ENCODE results near the gene EIF5B. TPM values are rescaled to one million over a fixed set of nuclear protein-coding genes. Genes with fewer than 3 reads are reported as not detected.
"Not testable (repeated sequence)": the region's sequence is repeated elsewhere in the genome, so short reads cannot be mapped to it uniquely, and the experiment has no call there.

Gene EIF5B
- total RNA-seq, 1 donor from 2014 or later: 21.3 TPM

DNA sequence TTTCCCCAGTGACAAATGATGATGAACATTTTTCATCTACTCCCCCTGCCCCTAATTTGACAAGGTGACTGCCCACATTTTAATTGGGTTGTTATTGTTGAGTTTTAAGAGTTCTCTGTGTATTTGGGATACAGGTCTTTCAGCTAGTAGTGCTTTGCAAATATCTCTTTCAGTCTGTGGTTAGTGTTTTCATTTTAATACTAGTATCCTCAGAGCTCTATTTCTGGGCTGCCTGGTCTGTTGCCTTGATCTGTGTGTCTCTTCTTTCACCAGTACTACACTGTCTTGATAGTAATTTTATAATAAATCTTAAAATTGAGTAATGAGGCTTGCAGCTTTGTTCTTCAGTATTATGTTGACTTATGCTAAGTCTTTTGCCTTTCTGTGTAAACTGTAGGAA is 19.7 kb downstream of the EIF5B start:
- peaks cover 2% of the 10 kb centered on the region for H3K36me3 ChIP-seq (ENCODE audit: control insufficient read depth, insufficient read depth, low read length)
- DNase-seq (ENCODE audit: low read depth) (no peak), FAIRE-seq (no peak)
- no peak overlapping the region for H3K4me3 ChIP-seq (ENCODE audit: low read depth, low read length)
- no peak for TF ChIP-seq CTCF (IDR thresholded peaks at IDR 0.05; ENCODE audit: insufficient read depth, low read length, severe bottlenecking)
- H3K27me3 ChIP-seq (ENCODE audit: control insufficient read depth, insufficient read depth, low read length): no peaks in the 10 kb centered on the region

DNA sequence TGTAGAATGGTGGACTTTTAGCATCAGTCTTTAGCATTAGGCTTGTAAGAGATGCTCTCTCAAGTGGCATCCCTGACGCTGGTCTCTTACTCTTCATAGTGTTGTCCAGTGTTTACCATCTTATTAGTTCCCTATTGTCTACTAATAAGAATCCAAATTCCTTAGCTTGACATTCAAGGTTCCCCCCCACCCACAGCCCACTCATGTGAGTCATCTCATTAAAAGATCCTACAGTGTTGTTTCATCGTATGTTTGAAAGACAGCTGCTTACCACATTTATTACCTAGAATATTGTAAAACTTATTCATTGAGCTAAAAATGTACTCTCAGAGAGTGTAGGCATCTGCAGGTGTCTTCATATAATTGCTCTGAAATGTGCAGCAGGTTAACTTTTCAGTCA is 28.5 kb downstream of the EIF5B start:
- FAIRE-seq (no peak), DNase-seq (ENCODE audit: low read depth) (no peak)
- H3K4me3 ChIP-seq (ENCODE audit: low read depth, low read length): no peak overlapping the region
- no peaks in the 10 kb centered on the region for H3K27me3 ChIP-seq (ENCODE audit: control insufficient read depth, insufficient read depth, low read length)
- TF ChIP-seq CTCF (IDR thresholded peaks at IDR 0.05; ENCODE audit: insufficient read depth, low read length, severe bottlenecking): no peak
- peaks cover 15% of the 10 kb centered on the region for H3K36me3 ChIP-seq (ENCODE audit: control insufficient read depth, insufficient read depth, low read length)

GRCh38 chr2:99368854-99369253 is 31.7 kb downstream of the EIF5B start:
- not testable (repeated sequence) for FAIRE-seq; H3K27me3 ChIP-seq (ENCODE audit: control insufficient read depth, insufficient read depth, low read length); H3K4me3 ChIP-seq (ENCODE audit: low read depth, low read length); DNase-seq (ENCODE audit: low read depth)
- H3K36me3 ChIP-seq (ENCODE audit: control insufficient read depth, insufficient read depth, low read length): peaks cover 11% of the 10 kb centered on the region

- FAIRE-seq (no peak), DNase-seq (ENCODE audit: low read depth) (no peak)
- no peak overlapping the region for H3K4me3 ChIP-seq (ENCODE audit: low read depth, low read length)
- no peaks in the 10 kb centered on the region for H3K27me3 ChIP-seq (ENCODE audit: control insufficient read depth, insufficient read depth, low read length)
- TF ChIP-seq CTCF (IDR thresholded peaks at IDR 0.05; ENCODE audit: insufficient read depth, low read length, severe bottlenecking): no peak
- peaks cover 9% of the 10 kb centered on the region for H3K36me3 ChIP-seq (ENCODE audit: control insufficient read depth, insufficient read depth, low read length)
Measured at GRCh38 chr2:99373144-99373543, 36.0 kb downstream of the EIF5B start.

DNA sequence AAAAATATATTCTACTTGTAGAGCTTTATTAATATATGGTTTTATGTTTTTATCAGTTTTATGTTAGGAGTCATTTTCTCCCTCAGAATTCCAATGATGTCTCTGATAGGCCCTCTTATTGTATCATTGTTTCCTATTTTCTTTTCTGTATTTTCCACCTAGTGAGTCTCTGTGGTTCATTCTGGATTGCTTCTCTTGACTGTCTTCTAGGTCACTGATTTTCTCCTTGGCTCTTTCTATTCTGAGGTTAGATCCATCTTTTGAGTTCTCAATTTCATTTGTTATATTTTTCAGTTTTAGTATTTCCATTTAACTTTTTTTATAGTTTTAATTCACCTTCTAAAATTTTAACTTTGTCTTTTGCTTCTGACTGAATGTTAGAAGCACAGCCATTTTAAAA is 37.6 kb downstream of the EIF5B start:
- no peak overlapping the region for H3K4me3 ChIP-seq (ENCODE audit: low read depth, low read length)
- H3K36me3 ChIP-seq (ENCODE audit: control insufficient read depth, insufficient read depth, low read length): peaks cover 9% of the 10 kb centered on the region
- TF ChIP-seq CTCF (IDR thresholded peaks at IDR 0.05; ENCODE audit: insufficient read depth, low read length, severe bottlenecking): no peak
- FAIRE-seq (no peak), DNase-seq (ENCODE audit: low read depth) (no peak)
- H3K27me3 ChIP-seq (ENCODE audit: control insufficient read depth, insufficient read depth, low read length): no peaks in the 10 kb centered on the region

DNA sequence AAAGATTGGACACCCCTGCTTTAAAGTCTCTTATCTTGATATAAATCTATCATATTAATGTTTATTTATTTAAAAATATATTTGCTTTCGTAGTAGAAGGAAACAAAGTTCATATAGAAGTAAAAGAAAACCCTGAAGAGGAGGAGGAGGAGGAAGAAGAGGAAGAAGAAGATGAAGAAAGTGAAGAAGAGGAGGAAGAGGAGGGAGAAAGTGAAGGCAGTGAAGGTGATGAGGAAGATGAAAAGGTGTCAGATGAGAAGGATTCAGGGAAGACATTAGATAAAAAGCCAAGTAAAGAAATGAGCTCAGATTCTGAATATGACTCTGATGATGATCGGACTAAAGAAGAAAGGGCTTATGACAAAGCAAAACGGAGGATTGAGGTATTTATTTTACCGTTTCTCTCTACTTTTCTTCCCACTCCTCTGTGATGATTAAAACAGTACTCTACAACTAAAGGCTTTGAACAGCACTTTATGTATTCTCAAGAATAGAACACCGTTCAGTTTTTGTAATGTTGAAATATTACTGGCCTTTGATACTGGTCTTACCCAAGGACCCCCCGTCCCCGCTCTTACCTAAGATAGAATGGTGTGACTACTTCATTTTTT is 39.2 kb downstream of the EIF5B start:
- no peak for TF ChIP-seq CTCF (IDR thresholded peaks at IDR 0.05; ENCODE audit: insufficient read depth, low read length, severe bottlenecking)

More for the DNA sequence above, 39.2 kb downstream of the EIF5B start:
- Histone ChIP-seq H3K27me3 (ENCODE audit: control insufficient read depth, insufficient read depth, low read length) (no peaks in the 10 kb centered on the region), H3K36me3 (ENCODE audit: control insufficient read depth, insufficient read depth, low read length) (peaks cover 11% of the 10 kb centered on the region), H3K4me3 (ENCODE audit: low read depth, low read length) (no peak overlapping the region)
- FAIRE-seq (no peak), DNase-seq (ENCODE audit: low read depth) (no peak)
